GM21786 (cell line): ENCODE results near the gene DPEP2NB.
"Not testable (repeated sequence)": the region's sequence is repeated elsewhere in the genome, so short reads cannot be mapped to it uniquely, and the experiment has no call there.

Experiments used
- ATAC-seq: cut with Tn5 transposase; IDR thresholded peaks from one replicate; pipeline ENCODE4 v1.9.1; 2021; ENCODE audit not compliant: unreplicated experiment

Gene DPEP2NB

GRCh38 chr16:67987460-67988160 lies 28.1 kb downstream of the DPEP2NB start:
- no peak for ATAC-seq

- no peak for ATAC-seq
These were observed 28.8 kb downstream of the DPEP2NB start for GRCh38 chr16:67986949-67987348.

- ATAC-seq, result no peak
These were observed 33.6 kb downstream of the DPEP2NB start for GRCh38 chr16:67982011-67982696.

GRCh38 chr16:67979955-67980678 lies 35.6 kb downstream of the DPEP2NB start, which contains the start of gene DPEP3:
TSS of gene DPEP3 (minus strand) at chr16:67980499. CDS start at chr16:67980380, 119 bp downstream.
- no peak for ATAC-seq

GRCh38 chr16:67977469-67978227 lies 38.1 kb downstream of the DPEP2NB start:
- ATAC-seq, result no peak

GRCh38 chr16:67977005-67977404 lies 38.7 kb downstream of the DPEP2NB start:
- no peak for ATAC-seq

- no peak for ATAC-seq
These were observed 39.5 kb downstream of the DPEP2NB start for GRCh38 chr16:67976205-67976604.

- ATAC-seq, result no peak
These were observed 40.2 kb downstream of the DPEP2NB start for GRCh38 chr16:67975321-67976105.

GRCh38 chr16:67972285-67972684 lies 43.4 kb downstream of the DPEP2NB start:
- not testable (repeated sequence) for ATAC-seq

- ATAC-seq, result no peak
These were observed 44.6 kb downstream of the DPEP2NB start for GRCh38 chr16:67971111-67971510.

- no peak for ATAC-seq
These were observed 46.3 kb downstream of the DPEP2NB start for GRCh38 chr16:67969254-67970039.

GRCh38 chr16:67968400-67969253 lies 47.1 kb downstream of the DPEP2NB start, which contains the start of gene SLC12A4:
TSS of gene SLC12A4 (minus strand) at chr16:67968637. CDS start at chr16:67968553, 84 bp downstream.
- peak; percentile 69 for ATAC-seq

GRCh38 chr16:67967958-67968399 lies 47.7 kb downstream of the DPEP2NB start:
- ATAC-seq, result peak; percentile 17

- no peak for ATAC-seq
These were observed 48.3 kb downstream of the DPEP2NB start for GRCh38 chr16:67967183-67967957.

GRCh38 chr16:67966549-67967182 lies 49.0 kb downstream of the DPEP2NB start:
- ATAC-seq, result no peak

- no peak for ATAC-seq
These were observed 49.8 kb downstream of the DPEP2NB start for GRCh38 chr16:67965668-67966548.
